GM19238 (cell line): Measurements from ENCODE around the gene TMEM272.
"Not testable (repeated sequence)": the region's sequence is repeated elsewhere in the genome, so short reads cannot be mapped to it uniquely, and the experiment has no call there.

Experiments
- DNase-seq: peaks from one replicate; pipeline ENCODE4 v3.0.0; 2011; ENCODE audit warnings: low spot score; ENCODE audit not compliant: insufficient read length

TMEM272 gene

DNA sequence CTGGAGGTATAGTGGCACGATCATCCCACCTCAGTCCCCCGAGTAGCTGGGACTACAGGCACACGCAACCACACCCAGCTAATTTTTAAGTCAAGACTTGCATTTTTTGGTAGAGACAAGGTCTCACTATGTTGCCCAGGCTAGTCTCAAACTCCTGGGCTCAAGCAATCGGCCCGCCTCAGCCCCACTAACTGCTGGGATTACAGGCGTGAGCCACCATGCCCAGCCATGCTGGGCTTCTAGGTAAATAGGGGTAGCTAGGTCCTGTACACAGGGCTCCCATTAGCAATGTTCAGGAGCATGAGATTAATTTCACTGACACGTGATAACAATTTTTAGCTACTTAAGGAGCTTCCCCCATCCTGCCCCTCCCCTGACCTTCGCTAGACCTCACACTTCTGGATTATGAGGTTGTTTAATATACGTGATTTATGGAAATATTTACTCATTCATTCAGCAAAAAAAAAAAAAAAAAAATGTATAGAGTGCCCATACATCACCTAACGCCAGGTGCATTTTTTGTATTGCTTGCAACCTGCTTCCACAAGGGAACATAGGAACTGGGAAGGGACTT is 19.2 kb downstream of the TMEM272 start:
- no peak for DNase-seq

DNA sequence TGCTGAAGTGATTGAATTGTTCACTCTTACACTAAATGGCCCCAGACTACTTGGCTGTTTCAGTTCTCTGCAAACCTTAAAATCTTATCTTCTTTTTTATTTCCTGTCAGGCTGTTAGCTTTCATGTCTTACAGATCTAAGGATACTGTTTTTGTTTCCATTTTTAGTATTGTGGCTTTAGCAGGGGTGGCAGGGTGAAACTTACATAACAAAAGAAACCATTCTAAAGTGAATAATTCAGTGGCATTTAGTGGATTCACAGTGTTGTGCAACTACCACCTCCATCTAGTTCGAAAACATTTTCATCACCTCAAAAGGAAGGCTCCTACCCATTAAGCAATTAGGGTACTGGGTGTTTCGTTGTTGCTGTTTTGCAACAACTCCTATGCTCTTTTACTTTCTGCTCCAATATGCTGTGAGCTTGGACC is 19.8 kb downstream of the TMEM272 start:
- DNase-seq = no peak

DNA sequence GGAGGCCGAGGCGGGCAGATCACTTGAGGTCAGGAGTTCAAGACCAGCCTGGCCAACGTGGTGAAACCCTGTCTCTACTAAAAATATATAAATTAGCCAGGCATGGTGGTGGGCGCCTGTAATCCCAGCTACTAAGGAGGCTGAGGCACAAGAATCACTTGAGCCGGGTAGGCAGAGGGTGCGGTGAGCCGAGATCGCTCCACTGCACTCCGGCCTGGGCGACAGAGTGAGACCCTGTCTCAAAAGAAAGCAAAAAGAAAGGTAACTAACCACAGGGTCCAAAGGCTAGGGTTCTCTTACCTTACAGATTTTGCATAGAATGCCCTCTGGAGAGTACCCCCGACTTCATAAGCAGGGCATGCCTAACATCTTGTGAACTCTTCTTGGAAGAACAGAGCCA is 20.3 kb downstream of the TMEM272 start:
- DNase-seq = not testable (repeated sequence)

DNA sequence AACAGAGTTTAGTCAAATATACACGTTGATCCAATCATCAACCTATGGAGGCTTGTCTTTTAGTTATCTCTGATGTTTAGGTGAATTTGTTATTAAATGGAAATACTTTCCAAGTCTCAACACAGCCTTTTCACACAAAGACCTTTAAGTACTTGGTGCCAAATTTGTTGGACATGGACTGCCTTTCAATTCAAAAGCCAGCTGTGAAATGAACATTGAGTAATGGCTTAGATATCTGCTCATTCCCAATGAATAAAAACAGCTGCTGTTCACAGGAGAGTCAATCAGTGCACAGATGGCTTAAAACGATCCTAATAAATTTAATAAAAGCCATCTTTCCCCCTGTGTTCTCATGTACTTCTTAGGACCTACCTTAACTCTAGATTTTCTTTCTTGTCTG is 21.1 kb downstream of the TMEM272 start:
- no peak for DNase-seq

DNA sequence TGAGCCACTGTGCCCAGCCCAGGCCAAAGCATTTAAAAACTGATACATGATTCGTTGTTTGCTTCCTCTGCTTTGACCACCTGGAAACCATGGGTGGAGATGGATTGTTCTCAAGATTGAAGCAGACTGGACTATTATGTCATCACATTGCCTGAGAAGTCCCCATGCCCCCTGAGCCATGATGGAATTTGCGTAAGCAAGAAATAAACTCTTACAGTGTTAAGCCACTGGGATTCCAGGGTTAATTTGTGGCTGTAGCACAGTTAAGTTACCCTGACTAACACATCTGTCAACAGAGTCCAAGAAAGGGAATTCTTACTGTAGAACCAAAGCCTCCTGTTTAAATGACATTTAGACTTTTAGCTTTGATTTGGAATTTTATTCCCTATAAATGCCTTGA is 21.6 kb downstream of the TMEM272 start:
- DNase-seq = no peak

DNA sequence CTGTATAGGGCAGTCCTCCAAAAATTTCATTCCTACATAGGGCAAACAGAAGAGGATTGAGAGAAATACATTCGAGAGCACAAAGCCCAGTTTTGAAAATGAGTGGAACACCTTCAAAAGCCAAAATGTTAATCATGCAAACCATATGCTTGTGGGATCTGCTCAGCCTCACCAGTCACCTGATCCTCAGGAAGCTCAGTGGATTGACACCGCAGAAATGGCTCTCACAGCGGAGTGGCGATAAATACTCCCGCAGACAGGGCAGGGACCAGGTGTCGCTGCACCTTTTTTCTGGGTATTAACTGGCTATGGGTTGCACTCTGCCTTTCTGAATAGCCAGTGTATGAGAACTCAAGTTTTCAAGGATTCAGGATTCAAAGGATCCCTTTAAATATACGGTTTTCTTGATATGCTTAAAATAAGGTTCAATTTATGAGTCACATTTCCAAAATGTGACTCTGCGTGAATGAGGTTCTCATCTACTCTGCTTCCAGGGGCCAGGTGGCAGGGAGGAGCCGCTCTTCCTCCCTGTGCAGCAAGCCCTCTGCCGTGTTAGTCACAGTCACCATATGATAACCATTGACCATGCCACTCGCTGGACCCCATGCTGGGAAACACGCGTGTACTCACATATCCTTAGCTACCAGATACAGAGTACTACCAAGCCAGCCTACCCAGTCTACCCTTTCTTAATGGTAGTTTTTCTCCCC is 22.7 kb downstream of the TMEM272 start:
- DNase-seq = no peak

DNA sequence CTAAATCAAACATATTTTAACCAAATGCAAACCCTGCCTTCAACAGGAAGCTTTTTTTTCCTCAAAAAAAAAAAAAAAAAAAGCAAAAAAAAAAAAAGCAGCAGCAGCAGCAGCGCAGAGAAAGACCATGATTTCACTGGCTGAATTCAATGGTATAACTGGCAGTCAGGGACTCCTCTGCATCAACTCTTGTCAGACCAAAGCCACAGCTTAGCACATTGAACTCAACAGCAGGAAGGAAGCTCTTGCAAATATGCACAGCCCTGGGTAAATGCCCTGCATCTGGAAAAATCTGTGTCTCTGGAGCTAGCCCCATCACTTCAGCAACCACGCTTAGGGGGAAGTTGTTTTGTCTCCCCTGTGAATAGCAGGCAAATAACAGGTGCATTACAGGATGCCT is 23.4 kb downstream of the TMEM272 start:
- DNase-seq = no peak

DNA sequence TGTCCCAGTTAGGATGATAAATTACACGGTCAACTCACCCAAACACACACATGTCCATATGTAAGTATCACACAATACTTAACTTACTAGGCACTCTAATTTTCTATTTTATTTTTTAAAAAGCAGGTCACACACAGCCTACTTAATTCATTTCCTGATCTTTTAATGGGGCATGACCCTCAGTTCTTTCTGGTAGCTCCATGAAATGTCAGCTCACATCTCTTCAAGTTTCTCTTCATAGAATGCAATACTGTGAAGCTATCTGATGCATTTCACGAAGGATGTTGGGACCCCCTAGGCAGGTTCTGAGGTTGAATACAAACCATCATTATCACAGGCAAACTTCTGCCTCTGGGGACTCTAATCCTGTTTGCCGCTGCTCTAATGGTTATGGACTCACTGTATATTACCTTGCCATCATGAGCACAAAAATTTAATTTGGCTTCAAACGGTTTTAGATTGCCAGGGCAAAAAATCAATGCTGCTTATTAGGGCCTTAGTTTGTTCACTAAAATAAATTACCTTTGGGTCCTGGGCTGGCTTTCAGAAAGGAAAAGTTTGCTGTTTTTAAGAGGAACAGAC is 24.9 kb downstream of the TMEM272 start:
- no peak for DNase-seq

DNA sequence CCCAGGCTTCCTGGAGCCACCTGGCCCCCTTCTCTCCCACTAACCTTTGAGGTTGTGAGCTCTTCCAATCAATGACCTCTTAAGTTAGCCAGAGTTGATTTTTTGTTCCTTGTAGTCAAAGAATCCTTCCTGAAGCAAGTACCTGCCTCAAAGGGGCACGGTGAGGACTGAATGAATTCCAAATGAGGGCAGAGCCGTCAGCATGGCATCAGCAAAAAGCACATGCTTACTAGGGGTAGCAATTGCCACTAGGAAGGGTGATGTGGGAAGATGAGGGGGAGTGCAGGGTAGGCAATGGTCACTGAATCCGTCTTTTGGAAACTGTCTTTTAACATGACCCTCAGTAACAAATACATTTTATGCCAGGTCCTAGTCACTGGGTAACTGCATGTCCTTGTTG is 25.4 kb downstream of the TMEM272 start:
- DNase-seq = no peak

DNA sequence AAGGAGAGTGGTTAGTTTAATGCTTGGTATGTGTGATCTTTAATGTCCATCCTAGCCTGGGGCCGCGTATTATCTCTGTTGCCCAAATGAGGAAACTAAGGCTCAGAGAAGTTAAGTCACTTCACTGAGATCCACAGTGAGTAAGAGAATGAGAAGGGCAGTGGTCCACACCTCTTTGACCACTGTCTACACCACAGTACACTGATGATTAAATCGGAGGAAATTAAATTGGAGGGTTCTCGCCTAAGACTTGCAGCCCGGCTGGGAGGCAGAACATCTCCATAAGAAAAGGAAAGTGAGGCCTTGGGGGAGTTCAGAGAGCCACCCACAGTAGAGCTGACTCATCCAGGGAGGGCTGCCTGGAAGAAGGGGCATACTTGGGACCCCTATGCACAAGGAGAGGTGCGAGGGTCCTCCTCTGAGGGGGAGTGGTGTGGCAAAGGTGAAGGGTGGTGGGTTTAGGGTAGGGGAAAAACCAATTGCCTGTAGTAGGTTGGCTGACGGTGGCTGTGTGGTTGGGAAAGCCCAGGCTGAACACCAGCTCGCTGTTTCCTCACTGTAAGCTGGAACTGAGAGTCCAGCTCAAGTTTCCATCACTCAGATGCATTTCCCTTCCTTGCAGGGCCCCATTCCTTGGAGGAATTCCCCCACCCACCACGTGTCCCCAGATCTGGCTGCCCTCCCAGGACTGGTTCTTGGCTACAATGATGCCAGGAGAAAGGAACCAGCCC is 26.0 kb downstream of the TMEM272 start:
- DNase-seq = no peak

DNA sequence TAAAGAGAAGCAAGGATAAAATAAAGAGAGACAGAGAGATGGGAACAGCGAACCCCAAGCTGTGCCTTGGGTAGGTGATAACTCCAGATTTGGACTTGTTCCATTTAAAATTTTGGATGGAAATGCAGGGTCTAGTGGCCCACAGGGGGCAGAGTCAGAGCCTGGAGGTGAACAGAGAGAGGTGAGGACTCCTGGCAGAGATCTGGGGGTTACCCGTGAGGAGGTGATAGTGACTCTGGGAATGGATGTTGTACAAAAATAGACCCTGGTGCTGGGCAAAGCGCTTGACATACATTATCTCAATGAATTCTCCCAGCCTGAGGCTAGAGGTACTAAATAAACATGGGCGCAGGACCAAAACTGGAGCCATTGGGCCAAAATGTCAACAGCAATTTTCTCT is 26.7 kb downstream of the TMEM272 start:
- DNase-seq = no peak

DNA sequence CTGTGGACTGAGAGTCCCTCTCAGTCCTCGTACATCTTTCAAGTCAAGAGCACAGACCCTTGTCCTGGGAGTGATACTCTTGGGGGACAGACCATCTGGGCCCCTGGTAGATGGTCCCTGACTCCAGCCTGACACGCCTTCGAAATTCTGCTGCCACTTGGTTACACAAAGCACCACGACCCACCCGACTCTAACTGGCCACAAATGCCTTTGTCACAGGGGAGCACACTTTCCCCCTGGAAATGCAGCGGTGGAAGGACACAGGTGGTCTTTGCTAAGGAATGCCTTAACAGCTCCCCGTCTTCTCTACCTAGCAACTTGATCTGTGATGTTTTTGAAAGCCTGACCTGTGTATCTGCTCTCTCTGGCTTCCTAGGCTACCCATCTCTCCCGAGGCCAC is 27.3 kb downstream of the TMEM272 start:
- no peak for DNase-seq

DNA sequence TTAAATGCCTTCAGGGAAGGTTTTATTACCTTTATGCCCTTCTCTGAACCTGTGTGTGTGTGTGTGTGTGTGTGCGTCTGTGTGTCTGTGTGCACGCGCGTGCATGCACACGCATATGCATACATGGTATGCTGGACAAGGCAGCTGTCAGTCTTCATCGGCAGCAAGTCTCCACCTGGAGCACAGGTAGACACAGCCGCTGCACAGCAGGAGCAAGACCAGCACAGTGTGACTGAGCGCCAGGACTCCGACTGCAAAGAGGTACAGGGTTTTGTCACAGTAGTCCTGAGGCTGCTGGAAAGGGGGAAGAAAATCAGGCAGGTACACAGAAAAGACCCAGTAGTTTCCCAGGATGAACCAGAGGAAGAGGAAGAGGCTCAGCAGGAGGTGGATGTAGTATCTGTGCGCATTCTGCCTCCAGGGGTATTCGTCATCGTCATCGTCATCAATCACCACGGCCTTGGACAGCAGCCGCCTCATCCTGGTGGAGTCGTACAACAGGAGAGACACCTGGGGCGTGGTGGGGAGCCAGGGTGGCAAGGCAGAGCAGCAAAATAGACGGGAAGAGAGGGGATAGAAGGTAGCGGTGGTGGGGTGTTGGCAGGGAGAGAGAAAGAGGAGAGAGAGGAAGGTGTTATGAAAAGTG is 28.2 kb downstream of the TMEM272 start:
- DNase-seq = no peak

DNA sequence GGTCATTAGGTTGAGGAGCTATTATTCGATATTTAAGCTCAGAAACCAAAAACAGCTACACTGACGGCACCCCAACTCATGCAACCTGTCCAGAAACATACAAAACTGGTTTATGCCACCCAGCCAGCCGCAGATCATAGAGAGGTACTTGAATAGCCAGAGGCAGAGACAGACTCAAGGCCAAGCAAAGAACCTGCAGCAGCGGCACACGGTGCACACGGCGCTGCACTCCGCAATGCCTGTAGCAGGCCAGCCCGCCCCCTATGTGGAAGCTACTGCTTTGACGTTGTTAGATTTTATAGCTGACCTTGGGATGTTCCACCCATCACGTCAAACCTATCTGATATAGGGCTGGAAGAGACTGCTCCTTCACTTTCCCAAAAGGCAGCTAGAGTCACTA is 29.1 kb downstream of the TMEM272 start:
- DNase-seq = no peak

DNA sequence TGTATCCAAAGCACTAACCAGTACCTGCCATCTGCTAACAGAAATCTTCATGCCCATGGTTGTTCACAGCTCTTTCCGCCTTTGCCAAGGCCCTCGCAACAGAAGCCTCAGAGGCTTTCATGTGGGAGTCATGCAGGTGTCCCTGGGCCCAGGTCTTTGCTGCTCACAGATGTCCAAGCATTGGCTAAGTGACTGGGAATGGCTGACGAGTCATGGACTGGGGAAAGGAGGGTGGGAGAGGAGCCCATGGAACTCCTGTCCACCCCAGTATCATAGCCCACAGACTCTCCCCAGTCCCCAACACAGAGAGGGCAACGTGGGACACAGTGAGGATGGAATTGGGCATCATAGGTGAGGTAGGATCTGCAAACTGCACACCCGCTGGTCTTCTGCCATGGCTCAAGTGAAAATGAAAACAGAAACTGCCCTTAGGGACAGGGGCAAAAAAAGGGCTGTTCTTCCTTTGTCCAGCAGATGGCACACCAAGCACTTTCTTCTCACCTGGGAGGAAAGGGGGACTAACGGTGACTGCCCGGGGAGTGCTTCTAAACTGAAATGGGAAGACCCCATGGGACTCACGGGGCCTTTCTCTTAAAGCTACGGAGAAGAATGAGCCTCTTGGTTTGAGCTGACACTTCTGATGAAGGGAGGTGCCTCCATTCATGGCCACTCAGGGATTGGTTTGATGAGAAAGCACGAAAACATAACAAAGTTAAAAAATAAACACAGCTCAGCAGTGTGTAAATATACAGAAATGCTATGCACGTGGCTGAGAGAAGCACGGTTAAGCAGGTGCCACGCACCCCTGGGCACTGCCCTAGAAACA is 29.9 kb downstream of the TMEM272 start:
- DNase-seq = peak; percentile 63

DNA sequence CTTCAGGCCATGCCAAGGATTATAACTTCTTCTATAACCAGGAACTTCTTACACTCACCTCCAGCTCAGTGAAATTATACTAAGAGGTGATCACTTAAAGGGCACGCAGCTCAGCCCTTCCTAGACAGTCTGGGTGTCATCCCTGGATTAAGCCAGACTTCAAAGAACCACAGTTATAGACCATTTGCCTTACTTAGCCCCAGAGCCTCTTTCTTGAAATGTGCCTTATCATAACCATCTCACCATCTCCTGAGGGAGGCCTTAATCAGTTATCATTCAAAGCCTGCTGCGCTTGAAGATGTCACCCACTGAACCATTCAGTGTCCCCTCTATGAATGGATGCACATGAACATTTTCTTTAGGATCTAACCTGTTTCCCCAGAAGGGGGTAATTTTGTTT is 30.9 kb downstream of the TMEM272 start:
- DNase-seq = no peak

DNA sequence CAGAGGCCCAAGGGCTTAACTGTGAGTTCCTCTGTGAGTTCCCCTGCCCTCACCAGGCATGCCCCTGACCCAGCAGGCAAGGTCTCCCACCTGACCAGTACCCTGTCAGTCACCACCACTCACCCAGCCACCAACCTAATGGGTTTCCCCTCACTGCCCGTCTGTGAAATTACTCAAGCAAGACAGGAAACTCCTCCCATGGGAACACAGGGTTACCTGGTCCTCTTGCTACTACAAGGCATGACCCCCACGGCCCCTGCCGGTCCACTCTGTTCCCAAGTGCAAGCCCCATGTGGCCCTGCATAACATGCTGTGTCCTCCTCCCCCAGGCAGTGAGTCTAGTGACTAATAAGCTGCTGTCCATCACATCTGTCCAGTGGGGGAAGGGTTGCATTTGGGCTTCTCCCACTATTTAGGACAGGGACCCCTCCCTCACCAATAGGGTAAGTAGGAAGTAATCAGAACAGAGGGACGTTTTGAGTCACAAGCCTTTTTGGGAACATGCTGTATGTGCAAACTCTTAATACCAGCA is 33.0 kb downstream of the TMEM272 start:
- DNase-seq = no peak

DNA sequence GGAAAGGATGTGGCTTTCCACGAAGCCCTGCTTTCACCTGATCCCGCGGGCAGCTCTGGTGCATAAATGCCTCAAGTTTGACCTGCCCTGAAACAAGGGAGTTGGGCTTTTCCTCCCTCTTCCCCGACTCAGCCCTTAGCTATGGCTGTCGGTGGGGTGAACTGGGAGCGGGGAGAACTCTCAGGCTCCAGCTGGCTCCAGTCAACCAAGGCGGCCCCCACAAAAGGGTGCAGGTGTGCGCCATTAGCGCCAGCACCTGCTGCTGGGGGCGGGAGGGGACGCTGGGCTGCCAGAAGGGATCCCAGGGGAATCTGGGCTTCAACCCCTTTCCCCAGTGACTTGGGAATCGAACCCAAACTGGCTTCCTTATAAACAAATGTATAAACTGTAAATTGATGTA is 33.9 kb downstream of the TMEM272 start:
- DNase-seq = no peak

DNA sequence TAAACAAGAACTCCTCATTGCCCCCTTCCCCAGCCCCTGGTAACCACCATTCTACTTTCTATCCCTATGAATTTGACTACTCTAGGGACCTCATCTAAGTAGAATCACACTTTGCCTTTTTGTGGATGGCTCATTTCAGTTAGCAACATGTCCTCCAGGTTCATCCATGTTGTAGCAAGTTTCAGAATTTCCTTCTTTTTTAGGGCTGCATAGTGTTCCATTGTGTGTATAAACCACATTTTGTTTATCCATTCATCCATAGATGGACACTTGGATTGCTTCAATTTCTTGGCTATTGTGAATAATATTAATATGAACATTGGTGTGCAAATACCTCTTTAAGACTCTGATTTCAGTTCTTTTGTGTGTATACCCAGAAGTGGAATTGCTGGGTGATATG is 36.2 kb downstream of the TMEM272 start:
- no peak for DNase-seq

DNA sequence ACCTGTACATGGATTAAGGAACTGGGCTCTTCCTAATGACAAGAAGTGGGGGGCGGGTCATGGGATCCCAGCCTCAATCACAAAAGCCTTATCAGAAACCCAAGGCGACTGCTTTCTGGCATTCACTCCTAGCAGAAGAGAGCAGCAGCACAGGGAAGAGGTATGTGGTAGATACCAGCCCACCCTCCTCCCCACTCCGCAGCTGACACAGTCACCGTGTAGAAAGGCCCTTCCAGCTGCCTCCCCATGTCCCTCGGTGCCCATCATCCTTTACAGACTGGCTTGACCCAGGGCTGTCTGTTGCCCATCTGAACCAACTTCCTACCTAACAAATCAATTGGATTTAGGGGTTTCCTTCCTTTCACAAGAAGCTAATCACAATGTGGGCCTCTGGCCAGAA is 37.9 kb downstream of the TMEM272 start:
- DNase-seq = no peak

DNA sequence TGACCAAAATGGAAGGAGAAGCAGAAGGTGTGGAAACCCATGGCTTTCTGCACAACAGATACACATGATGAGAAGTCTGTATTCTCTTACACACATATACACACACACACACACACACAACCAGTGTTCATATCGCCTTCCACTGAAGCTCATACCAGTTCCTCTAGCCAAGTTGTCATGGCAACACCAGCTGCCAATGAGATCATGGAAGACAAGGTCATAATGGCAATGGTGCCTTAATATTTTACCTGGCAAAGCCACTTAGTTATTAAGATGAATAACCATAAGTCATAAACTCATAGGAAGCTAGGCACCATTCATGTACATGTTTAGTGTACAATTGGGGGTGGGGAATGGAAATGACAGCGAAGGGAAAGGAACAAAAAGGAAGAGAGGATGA is 38.4 kb downstream of the TMEM272 start:
- DNase-seq = no peak
